GM11168 (cell line): ENCODE data around the gene MSRB3.

ENCODE experiments used
- in situ Hi-C: fragments of 300-500 bp; cut with MboI; formaldehyde crosslinking; loops from one replicate; pipeline ENCODE4 v1.12.0; 2022; ENCODE audit warnings: low sequenced_read_pairs; ENCODE audit not compliant: unreplicated experiment

Gene MSRB3

DNA sequence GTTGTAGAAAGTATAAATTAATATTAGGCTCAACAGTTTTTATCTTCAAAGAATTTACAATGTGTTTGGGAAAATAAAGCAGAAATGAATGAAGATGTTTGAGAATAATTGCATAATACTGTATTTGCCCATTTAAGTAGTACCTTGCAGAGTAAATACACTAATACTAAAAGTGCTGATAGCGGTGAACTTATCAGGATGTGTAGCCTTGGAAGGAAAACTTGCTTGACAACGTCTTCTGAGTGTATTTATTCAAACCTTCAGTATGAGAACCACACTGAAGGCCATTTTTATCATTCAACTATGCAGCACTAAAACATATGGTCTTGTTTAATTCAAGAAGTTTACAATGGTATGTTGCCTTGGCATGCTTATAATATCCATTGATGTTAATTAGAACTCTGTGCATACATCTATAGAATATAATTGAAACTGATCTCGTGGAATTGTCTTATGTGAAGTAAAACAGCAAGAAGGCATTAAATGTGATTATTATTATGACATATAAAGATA is 41.3 kb downstream of the MSRB3 start:
- in situ Hi-C loops = loop anchor here (25.0 kb wide), 1 partner anchor 793 kb away; no protein-coding TSS in a partner anchor

DNA sequence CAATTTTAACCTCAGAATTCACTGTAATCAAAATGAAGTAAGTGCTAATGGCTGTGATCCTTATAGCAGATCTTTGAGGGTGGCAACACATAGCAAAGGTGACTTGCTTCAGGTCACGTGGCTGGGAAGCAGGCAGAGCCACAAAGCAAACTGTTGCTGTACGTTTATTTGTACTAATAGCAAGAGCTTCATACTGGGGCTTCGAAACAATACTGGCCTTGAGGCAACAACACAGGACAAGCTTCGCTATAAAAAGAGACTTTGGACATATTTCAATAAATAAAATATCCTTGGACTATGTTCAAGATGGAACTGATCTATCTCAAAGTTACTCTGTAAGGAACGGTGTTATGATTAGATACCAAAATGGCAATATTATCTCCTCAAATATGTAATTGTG is 44.6 kb downstream of the MSRB3 start:
- in situ Hi-C loops = loop anchor here (25.0 kb wide), 1 partner anchor 789 kb away; no protein-coding TSS in a partner anchor

DNA sequence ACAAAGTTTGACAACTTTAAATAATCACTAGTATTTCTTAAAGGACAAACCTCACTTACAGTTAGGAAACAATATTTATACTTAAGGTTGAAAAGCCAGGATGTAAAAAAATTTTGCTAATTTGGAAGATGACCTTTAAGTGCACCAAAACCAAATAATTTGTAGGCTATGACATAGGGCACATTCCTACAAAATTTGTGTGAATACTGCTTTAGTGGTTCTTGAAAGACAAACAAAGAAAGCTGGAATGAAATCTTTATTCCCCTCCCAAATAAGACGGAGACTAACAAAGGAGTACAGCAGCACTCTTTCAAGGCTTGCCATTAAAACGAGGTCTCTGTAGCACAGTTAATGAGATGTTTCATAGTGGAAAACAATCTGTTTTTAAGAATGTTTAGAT is 45.6 kb downstream of the MSRB3 start:
- in situ Hi-C loops = loop anchor here (25.0 kb wide), 1 partner anchor 788 kb away; no protein-coding TSS in a partner anchor

- in situ Hi-C loops = loop anchor here (25.0 kb wide), 1 partner anchor 788 kb away; no protein-coding TSS in a partner anchor
Observed at GRCh38 chr12:65324551-65324950, 46.1 kb downstream of the MSRB3 start.

- in situ Hi-C loops = no loop called here
Observed at GRCh38 chr12:65325183-65325582, 46.7 kb downstream of the MSRB3 start.

- in situ Hi-C loops = no loop called here
Observed at GRCh38 chr12:65326616-65327015, 48.1 kb downstream of the MSRB3 start.

DNA sequence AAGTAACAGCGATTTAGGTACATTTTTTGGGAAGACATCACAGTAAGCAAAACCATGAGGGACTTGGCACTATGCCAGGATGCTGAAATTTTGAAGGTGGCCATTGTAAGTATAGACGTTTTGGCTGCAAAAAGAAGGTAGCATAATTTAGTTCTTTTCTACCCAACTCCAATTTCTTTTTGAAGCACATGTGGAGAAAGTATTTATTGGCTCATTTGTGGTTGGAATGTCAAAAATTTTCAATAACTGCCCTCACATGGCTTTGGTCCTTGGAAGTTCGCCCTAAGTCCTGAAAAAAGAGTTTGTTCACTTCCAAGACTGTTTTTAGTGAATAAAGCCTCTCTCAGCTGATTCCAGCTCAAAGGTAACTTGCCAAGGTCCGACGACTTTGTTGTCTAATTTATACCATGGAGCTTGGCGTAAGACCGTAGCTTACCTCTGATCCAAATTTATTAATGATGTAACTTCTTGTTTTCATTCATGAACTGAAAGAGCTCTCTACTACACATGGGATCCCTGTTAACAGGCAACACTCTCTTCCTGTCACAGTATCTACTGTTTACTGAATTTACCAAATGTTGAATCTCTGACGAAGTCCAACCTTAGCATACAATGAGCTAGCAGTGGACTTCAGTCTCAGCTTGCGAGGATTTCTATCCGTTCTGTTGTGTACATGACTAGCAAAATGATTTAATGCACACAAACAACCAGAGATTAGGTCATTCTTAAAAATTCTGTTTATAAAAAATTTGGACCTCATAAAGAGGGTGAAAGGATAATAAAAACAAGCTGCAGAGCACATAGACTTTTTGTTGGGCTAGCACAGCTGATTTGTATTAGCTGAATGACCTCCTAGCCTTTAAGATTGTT is 49.0 kb downstream of the MSRB3 start:
- in situ Hi-C loops = no loop called here

DNA sequence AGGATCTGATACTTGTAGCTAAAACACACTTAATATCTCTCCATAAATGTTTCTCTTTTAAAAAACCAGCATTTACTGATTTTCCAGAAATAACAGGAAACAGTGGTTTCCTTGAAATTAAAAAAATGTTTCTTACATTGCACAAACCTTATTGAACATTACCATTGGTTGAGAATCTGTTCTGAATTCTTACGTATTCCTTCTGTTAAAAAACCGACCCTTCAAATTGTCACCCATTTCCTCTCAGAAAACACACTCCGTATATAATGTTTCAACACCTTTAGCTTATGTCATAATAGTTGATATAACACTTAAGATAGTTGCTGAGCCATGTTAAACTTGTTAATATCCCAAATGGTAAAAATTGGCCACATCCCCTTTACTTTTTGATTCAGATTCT is 51.2 kb downstream of the MSRB3 start:
- in situ Hi-C loops = no loop called here

DNA sequence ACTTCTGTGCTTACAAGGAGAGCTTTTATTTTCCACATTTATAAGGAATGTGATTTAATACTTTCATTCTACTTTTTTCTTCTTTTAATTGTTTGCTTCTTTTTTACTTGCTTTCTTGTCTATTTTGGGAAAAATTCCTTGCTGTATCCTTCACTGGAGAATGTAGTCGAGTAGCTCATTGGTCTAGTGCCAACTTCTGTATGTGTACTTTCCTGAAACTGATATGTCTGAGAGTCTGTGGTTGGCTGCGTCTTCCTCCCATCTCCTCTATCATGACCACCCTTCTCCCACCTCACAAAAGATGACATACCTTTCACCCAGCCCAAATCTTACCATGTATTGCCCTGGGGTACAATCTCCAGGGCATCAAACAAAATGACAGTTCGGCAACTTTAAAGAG is 51.8 kb downstream of the MSRB3 start:
- in situ Hi-C loops = no loop called here

- in situ Hi-C loops = no loop called here
Observed at GRCh38 chr12:65331456-65331855, 53.0 kb downstream of the MSRB3 start.

- in situ Hi-C loops = no loop called here
Observed at GRCh38 chr12:65333649-65334048, 55.2 kb downstream of the MSRB3 start.

DNA sequence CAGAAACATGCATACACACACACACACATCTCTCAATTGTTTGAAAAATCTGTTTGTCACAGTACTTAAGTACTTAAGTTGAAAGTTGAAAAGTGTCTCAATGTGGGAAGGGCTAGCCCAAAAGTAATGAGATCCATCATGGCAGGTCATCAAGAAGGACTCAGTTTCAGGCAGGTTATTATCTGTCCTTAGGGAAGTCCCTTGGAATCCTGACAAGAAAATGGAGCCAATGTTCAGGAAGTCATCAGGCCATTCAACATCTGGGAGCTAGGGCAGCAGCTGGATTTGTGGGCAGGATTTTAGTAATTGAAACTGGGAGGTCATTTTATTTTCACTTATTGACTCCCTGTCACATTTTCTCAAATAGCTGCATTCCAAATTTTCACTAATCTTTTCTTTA is 56.0 kb downstream of the MSRB3 start:
- in situ Hi-C loops = no loop called here

DNA sequence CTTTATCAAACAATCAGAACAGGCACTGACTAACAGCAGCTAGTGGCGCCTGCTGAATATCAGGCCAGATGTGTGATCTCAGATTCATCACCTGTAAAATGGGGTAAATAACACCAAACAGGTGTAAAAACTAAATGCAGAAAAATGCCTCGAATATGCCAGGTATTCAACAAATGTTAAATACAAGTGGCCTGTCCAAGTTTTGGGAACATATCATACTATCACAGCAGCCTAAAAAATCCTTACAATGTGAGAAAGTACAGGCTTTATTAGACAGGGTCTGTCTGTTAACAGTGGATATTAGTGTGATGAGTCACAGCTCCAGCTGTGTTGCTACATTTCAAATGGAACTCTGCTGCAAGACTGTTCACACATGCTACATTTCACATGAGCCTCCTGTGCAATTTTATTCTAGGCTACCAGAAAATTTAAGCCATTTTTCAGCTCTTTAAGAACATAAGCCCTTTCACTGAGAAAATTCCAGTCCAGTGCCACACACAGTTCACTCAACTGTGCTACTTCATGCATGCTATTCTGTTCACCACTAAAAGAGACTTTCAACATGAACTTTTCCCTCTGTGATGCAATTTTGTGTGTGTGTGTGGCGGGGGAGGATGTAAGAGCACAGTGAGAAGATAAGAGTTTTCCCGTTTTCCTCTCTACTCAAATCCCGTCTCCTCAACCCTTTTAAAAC is 56.7 kb downstream of the MSRB3 start:
- in situ Hi-C loops = no loop called here

DNA sequence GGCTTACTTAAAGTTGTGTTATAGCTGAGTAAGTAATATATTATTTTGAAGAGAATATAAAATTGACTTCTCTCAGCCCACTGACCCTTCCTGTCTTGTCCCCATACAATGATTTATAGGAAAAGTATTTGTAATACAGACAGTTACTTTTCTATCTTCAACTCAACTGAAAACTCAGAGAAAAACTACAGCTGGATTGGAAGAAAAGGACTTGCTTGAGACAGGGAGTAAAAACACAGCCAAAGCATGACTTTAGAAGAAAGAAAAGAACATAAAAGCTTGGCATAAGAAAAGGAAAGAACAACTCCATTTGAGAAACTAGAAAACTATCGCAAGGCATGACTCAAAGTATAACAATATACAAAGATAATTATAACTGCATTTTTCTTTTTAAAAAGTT is 57.5 kb downstream of the MSRB3 start:
- in situ Hi-C loops = no loop called here

- in situ Hi-C loops = no loop called here
Observed at GRCh38 chr12:65339161-65339560, 60.7 kb downstream of the MSRB3 start.

DNA sequence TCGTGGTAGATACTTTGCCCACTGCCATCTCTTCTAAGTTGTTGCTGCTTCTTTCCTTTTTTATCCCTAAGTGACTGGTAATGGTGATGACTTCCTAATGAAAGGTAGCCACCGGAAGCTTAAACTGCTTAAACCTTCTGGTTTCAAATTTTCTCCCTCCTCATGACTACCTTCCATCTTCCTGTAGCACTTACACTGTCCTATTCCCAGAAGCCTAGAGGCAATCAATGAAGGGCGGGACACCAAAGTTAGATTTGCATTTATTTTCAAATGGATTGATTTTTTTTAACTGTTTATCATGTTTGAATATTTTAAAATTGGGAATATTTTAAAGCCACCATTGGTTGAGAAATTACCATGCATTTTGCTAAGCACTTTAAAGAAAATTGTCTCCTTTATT is 64.7 kb downstream of the MSRB3 start:
- in situ Hi-C loops = no loop called here

DNA sequence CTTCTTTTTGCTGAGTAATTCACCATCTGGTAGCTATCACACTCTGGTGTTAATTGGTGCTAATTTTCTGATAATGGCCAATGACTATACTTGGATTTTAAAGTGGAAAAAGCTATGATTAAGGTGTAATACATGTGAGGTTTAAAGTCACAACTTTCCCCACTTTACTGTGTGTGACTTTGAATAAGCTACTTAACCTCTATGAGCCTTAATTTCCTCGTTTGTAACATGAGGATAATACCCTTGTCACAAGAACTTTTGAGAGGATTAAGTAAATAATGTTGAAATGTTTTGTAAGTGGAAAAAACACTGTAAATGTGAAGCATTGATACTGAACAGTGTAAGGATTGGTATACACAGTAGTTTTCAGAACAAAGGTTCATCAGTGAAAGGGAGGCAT is 65.3 kb downstream of the MSRB3 start:
- in situ Hi-C loops = no loop called here

GRCh38 chr12:65355461-65355860 is 77.0 kb downstream of the MSRB3 start:
- in situ Hi-C loops = no loop called here

- in situ Hi-C loops = no loop called here
Observed at GRCh38 chr12:65362234-65363031, 84.0 kb downstream of the MSRB3 start.

GRCh38 chr12:65364046-65364445 is 85.6 kb downstream of the MSRB3 start:
- in situ Hi-C loops = no loop called here
